K562 (cell line): ENCODE measurements around the gene USP5. TPM values are rescaled to one million over a fixed set of nuclear protein-coding genes. Genes with fewer than 3 reads are reported as not detected.
A peak's percentile ranks its signal among the peaks of the same experiment; 100 is the strongest.

Experiments
- ATAC-seq: fragments of 200-7000 bp; cut with Tn5 transposase; 3 replicates; pipeline ENCODE4 v1.9.1; 2020; ENCODE audit warnings: moderate library complexity
- BruUV-seq: library from RNA; stranded (reverse); fragments of 400-500 nt; replicated peaks from 2 replicates; lab custom pipeline; 2021; lab: Mats Ljungman, UMichigan
- CTCF ChIA-PET: fragments of 300-600 bp; formaldehyde crosslinking; extraction: SDS; loops from one replicate; lab custom pipeline; 2021; ENCODE audit warnings: low intra/inter-chr PET ratio; lab: Yijun Ruan, JAX
- POLR2A ChIA-PET: fragments of 300-600, 350-650 bp; sonication (Branson Sonifier 250); formaldehyde crosslinking; extraction: SDS; loops from one replicate; lab custom pipeline; 2021; ENCODE audit warnings: antibody characterized with exemption, inconsistent platforms; lab: Yijun Ruan, JAX
- DNase-seq, 4 experiments: peaks; one replicate each; pipeline versions ENCODE4 v3.0.0 to v3.0.0-alpha.2; 2011 to 2018; ENCODE audit warnings: low spot score in 3 of 4, mixed read lengths in 3 of 4; ENCODE audit errors: extremely low read depth in 1 of 4
- FAIRE-seq: peaks from 2 replicates; lab custom pipeline; 2011; peaks lifted over from hg19 to GRCh38; lab: Jason Lieb, UNC
- H2AFZ ChIP-seq: 2 replicates; pipeline ENCODE4 v1.6.0; 2011; ENCODE audit warnings: low read depth, low read length, control low read depth, inconsistent platforms
- H3K27ac ChIP-seq: fragments of 200-600 bp; 3 replicates; pipeline ENCODE4 v1.8.0; 2011; ENCODE audit warnings: low read depth, mild to moderate bottlenecking, control low read depth, inconsistent platforms, low read length, moderate library complexity, mixed read lengths; ENCODE audit errors: extremely low read depth
- H3K27me3 ChIP-seq, 2 experiments: fragments of 300-600 bp in 1 of 2; 2 replicates in 1 of 2; 3 replicates in 1 of 2; pipeline versions ENCODE4 v1.6.0 to v1.8.0; 2011; ENCODE audit warnings: inconsistent platforms in 2 of 2, low read length in 2 of 2, mild to moderate bottlenecking in 1 of 2, mixed read lengths in 1 of 2, moderate library complexity in 1 of 2; ENCODE audit not compliant: control insufficient read depth in 2 of 2, insufficient read depth in 2 of 2
- H3K36me3 ChIP-seq: fragments of 300-600 bp; 3 replicates; pipeline ENCODE4 v1.8.0; 2011; ENCODE audit warnings: mild to moderate bottlenecking, low read length, inconsistent platforms; ENCODE audit not compliant: control insufficient read depth, insufficient read depth
- H3K4me1 ChIP-seq, 2 experiments: fragments of 200-600 bp in 1 of 2; replicated peaks in 1 of 2; 2 replicates in 1 of 2; 3 replicates in 1 of 2; pipeline versions ENCODE4 v1.5.1 to v1.8.0; 2011; ENCODE audit warnings: inconsistent platforms in 2 of 2, low read length in 2 of 2, mild to moderate bottlenecking in 1 of 2, mixed read lengths in 1 of 2, moderate library complexity in 1 of 2; ENCODE audit not compliant: control insufficient read depth in 2 of 2, insufficient read depth in 2 of 2
- H3K4me2 ChIP-seq: 2 replicates; pipeline ENCODE4 v1.6.1; 2011; ENCODE audit warnings: low read length, control low read depth, inconsistent platforms, mixed read lengths; ENCODE audit not compliant: insufficient read depth
- H3K4me3 ChIP-seq: fragments of 200-600 bp; sonication (generic), shearing (Covaris generic); 2 replicates; pipeline ENCODE4 v1.5.1; 2016; ENCODE audit warnings: control low read depth, inconsistent platforms
- H3K79me2 ChIP-seq: fragments of 200-600 bp; 3 replicates; pipeline ENCODE4 v1.8.0; 2011; ENCODE audit warnings: low read length, inconsistent platforms; ENCODE audit not compliant: control insufficient read depth, insufficient read depth
- H3K9ac ChIP-seq, 2 experiments: 2 replicates each; pipeline versions ENCODE4 v1.6.0 to v1.6.1; 2011; ENCODE audit warnings: low read depth in 2 of 2, low read length in 2 of 2, control low read depth in 1 of 2, inconsistent platforms in 1 of 2, mild to moderate bottlenecking in 1 of 2, mixed read lengths in 1 of 2; ENCODE audit not compliant: insufficient read depth in 1 of 2
- H3K9me1 ChIP-seq: one replicate; pipeline ENCODE4 v1.6.0; 2011; ENCODE audit warnings: inconsistent platforms, mild to moderate bottlenecking, low read length, moderate library complexity; ENCODE audit not compliant: control insufficient read depth, insufficient read depth
- H3K9me3 ChIP-seq: replicated peaks from 2 replicates; pipeline ENCODE4 v1.5.1; 2011; ENCODE audit warnings: low read depth, low read length, inconsistent platforms; ENCODE audit not compliant: control insufficient read depth, insufficient read depth
- H4K20me1 ChIP-seq: replicated peaks from 2 replicates; pipeline ENCODE4 v1.6.1; 2011; ENCODE audit warnings: low read length, inconsistent platforms, mixed read lengths; ENCODE audit not compliant: control insufficient read depth, insufficient read depth
- BDP1 ChIP-seq: IDR thresholded peaks from 3 replicates; pipeline ENCODE4 v1.6.1; 2011; ENCODE audit not compliant: insufficient read length, insufficient read depth
- DACH1 ChIP-seq: fragments of 450-650 bp; IDR thresholded peaks from 2 replicates; pipeline ENCODE4 v1.6.1; 2018; ENCODE audit not compliant: partially characterized antibody
- ILF3 ChIP-seq: fragments of 450-650 bp; IDR thresholded peaks from 2 replicates; pipeline ENCODE4 v1.6.1; 2018; ENCODE audit warnings: antibody characterized with exemption, mild to moderate bottlenecking, moderate library complexity, borderline replicate concordance
- MTF1 ChIP-seq: fragments of 250-450 bp; sonication (Bioruptor Pico); IDR thresholded peaks from 2 replicates; pipeline ENCODE4 v1.9.0; 2021; ENCODE audit warnings: moderate library complexity, mild to moderate bottlenecking, inconsistent platforms, borderline replicate concordance
- NCOA2 ChIP-seq, 2 experiments: fragments of 450-650 bp; IDR thresholded peaks; 2 replicates each; pipeline ENCODE4 v1.6.1; 2018; ENCODE audit warnings: mild to moderate bottlenecking in 2 of 2, moderate library complexity in 1 of 2; ENCODE audit not compliant: partially characterized antibody in 2 of 2
- NEUROD1 ChIP-seq: fragments of 150-350 bp; IDR thresholded peaks from 2 replicates; pipeline ENCODE4 v1.6.1; 2014; ENCODE audit warnings: borderline replicate concordance, low read length, low read depth; ENCODE audit not compliant: partially characterized antibody
- NFRKB ChIP-seq: fragments of 450-650 bp; IDR thresholded peaks from 2 replicates; pipeline ENCODE4 v1.6.1; 2016; ENCODE audit warnings: low read depth
- PHF21A ChIP-seq: fragments of 450-650 bp; IDR thresholded peaks from 2 replicates; pipeline ENCODE4 v1.6.1; 2017; ENCODE audit warnings: low read depth, borderline replicate concordance
- POLR2H ChIP-seq: IDR thresholded peaks from 2 replicates; pipeline ENCODE4 v1.6.1; 2016; ENCODE audit warnings: missing genetic modification characterization, low read depth, mild to moderate bottlenecking, control low read depth, missing compliant biosample characterization, moderate library complexity
- XRCC4 ChIP-seq: IDR thresholded peaks from one replicate; pipeline ENCODE4 v1.6.1; 2011; ENCODE audit not compliant: insufficient read depth, insufficient read length; ENCODE audit errors: extremely low read depth
- ZNF311 ChIP-seq: fragments of 250-450 bp; sonication (Bioruptor Pico); IDR thresholded peaks from 2 replicates; pipeline ENCODE4 v1.4.0; 2020; ENCODE audit warnings: mild to moderate bottlenecking, moderate library complexity
- ZNF408 ChIP-seq: fragments of 250-450 bp; sonication (Bioruptor Pico); IDR thresholded peaks from 2 replicates; pipeline ENCODE4 v1.4.0; 2020; ENCODE audit warnings: low read depth, mild to moderate bottlenecking, moderate library complexity
- WGBS: fragments of 100-300 bp; shearing (Covaris generic); methylation state at CpG from one replicate; pipeline ENCODE4 v1.1.6; 2016; ENCODE audit warnings: low coverage, mixed read lengths; ENCODE audit not compliant: insufficient coverage; ENCODE audit errors: missing lambda C conversion rate; 5-methylcytosine and 5-hydroxymethylcytosine counted together
- in situ Hi-C: fragments of 300-500 bp; cut with MboI; formaldehyde crosslinking; loops from 4 replicates; pipeline ENCODE4 v1.15.0; 2018; ENCODE audit warnings: inconsistent platforms, mixed read lengths
- intact Hi-C: fragments of 100-400 bp; cut with micrococcal nuclease; formaldehyde crosslinking; loops from 2 replicates; pipeline ENCODE4 v1.14.2; 2022
- polyA plus RNA-seq, 8 experiments: library from polyadenylated mRNA; depleted of rRNA in 4 of 8; stranded (reverse) in 5 of 8; unstranded in 3 of 8; fragments of >200 nt; fragmentation: Nextera tagmentation in 2 of 8; fragmentation: Illumina TruSeq in 1 of 8; extraction: Ambion mirVana in 2 of 8; extraction: Trizol in 1 of 8; gene quantifications; 2 replicates each; pipeline versions ENCODE4 v1.2.1 to v1.2.3, GENCODE V29; 2011 to 2014; ENCODE audit warnings: inconsistent platforms in 1 of 8, missing spikeins in 1 of 8
- total RNA-seq, 7 experiments: library from RNA; depleted of rRNA in 6 of 7; stranded (reverse); fragments of >200 nt in 6 of 7; fragmentation: Illumina TruSeq in 2 of 7; extraction: Trizol in 2 of 7; gene quantifications; 2 replicates each; pipeline versions ENCODE4 v1.2.1 to v1.2.3, GENCODE V29; 2011 to 2021; ENCODE audit warnings: low replicate concordance in 1 of 7
- TF ChIP-seq, protein P1 (sequence below): fragments of 450-650 bp; conservative IDR thresholded peaks from 2 replicates; pipeline ENCODE4 v1.6.1; 2016; ENCODE audit warnings: missing genetic modification characterization, low read depth, mild to moderate bottlenecking, missing compliant biosample characterization, moderate library complexity
- TF ChIP-seq, protein P2 (sequence below): fragments of 250-450 bp; sonication (Bioruptor Pico); IDR thresholded peaks from 2 replicates; pipeline ENCODE4 v1.4.0; 2020; ENCODE audit warnings: mild to moderate bottlenecking, moderate library complexity, borderline replicate concordance
- TF ChIP-seq, protein P3 (sequence below): fragments of 250-450 bp; sonication (Bioruptor Pico); IDR thresholded peaks from 2 replicates; pipeline ENCODE4 v1.9.0; 2021; ENCODE audit warnings: mild to moderate bottlenecking

The USP5 gene
- total and polyA plus RNA-seq, 9 of the 15 experiments (the other 6 are each of a cell fraction or from before 2014, with no cell fraction given): 1.4 to 107 (median 48.6) TPM

DNA sequence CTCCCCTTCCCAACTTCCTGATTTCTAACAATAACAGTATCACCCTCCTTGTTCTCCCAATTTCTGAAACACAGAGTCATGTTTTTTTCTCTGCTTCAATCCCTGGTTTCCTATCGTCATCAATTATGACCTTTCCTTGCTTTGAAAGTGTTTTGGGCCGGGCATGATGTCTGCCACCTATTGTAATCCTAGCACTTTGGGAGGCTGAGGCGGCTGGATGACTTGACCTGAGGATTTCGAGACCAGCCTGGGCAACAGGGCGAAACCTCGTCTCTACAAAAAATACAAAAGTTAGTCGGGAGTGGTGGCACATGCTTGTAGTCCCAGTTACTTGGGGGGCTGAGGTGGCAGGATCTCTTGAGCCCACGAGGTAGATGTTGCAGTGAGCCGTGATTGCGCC is 42.9 kb upstream of the USP5 start:
- H3K4me1 ChIP-seq: peaks cover 0 to 7% of the 10 kb centered on the region in 2 experiments; a peak in 3 of 5 replicates
- 31% methylated on average over 5 of the region's 10 CpGs for WGBS
- H3K9ac ChIP-seq: no peak overlapping the region
- no peaks in the 10 kb centered on the region for H3K36me3 ChIP-seq
- H3K9me3 ChIP-seq: no peaks in the 10 kb centered on the region
- in situ Hi-C loops: no loop called here
- H3K9me1 ChIP-seq: no peaks in the 10 kb centered on the region
- H3K4me3 ChIP-seq: no peak overlapping the region
- H3K27ac ChIP-seq: no peak overlapping the region
- TF ChIP-seq DACH1 (no peak), ZNF311 (CRISPR knock-in tag) (no peak), BDP1 (no peak), POLR2H (no peak), MTF1 (CRISPR knock-in tag) (no peak), NFRKB (no peak), XRCC4 (no peak), NCOA2 (IDR thresholded peaks at IDR 0.05; ENCODE audit: partially characterized antibody in 2 of 2) (no peak), ZNF408 (no peak), PHF21A (no peak), ILF3 (no peak), NEUROD1 (no peak)
- TF ChIP-seq, protein P1, sequence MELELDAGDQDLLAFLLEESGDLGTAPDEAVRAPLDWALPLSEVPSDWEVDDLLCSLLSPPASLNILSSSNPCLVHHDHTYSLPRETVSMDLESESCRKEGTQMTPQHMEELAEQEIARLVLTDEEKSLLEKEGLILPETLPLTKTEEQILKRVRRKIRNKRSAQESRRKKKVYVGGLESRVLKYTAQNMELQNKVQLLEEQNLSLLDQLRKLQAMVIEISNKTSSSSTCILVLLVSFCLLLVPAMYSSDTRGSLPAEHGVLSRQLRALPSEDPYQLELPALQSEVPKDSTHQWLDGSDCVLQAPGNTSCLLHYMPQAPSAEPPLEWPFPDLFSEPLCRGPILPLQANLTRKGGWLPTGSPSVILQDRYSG (tag): no peak
- TF ChIP-seq, protein P2, sequence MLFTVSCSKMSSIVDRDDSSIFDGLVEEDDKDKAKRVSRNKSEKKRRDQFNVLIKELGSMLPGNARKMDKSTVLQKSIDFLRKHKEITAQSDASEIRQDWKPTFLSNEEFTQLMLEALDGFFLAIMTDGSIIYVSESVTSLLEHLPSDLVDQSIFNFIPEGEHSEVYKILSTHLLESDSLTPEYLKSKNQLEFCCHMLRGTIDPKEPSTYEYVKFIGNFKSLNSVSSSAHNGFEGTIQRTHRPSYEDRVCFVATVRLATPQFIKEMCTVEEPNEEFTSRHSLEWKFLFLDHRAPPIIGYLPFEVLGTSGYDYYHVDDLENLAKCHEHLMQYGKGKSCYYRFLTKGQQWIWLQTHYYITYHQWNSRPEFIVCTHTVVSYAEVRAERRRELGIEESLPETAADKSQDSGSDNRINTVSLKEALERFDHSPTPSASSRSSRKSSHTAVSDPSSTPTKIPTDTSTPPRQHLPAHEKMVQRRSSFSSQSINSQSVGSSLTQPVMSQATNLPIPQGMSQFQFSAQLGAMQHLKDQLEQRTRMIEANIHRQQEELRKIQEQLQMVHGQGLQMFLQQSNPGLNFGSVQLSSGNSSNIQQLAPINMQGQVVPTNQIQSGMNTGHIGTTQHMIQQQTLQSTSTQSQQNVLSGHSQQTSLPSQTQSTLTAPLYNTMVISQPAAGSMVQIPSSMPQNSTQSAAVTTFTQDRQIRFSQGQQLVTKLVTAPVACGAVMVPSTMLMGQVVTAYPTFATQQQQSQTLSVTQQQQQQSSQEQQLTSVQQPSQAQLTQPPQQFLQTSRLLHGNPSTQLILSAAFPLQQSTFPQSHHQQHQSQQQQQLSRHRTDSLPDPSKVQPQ (CRISPR knock-in tag): no peak
- TF ChIP-seq, protein P3, sequence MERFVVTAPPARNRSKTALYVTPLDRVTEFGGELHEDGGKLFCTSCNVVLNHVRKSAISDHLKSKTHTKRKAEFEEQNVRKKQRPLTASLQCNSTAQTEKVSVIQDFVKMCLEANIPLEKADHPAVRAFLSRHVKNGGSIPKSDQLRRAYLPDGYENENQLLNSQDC (CRISPR knock-in tag): no peak
- TF ChIP-seq, all 486 proteins: peak for 0
- ATAC-seq: no peak
- no peaks in the 10 kb centered on the region for H3K79me2 ChIP-seq
- H3K4me2 ChIP-seq: no peak overlapping the region
- no peak for FAIRE-seq
- ChIA-PET POLR2A (no interaction called here), CTCF (no interaction called here)
- DNase-seq: no peak
- no peaks in the 10 kb centered on the region for H3K27me3 ChIP-seq
- no peaks in the 10 kb centered on the region for H4K20me1 ChIP-seq
- intact Hi-C loops: no loop called here
- no TSS peak for BruUV-seq
- peak overlapping the region; percentile 50; the same call in 1 of the 2 replicates for H2AFZ ChIP-seq
